ENCODE results near the gene HK1.
"Not testable (repeated sequence)": the region's sequence is repeated elsewhere in the genome, so short reads cannot be mapped to it uniquely, and the experiment has no call there.

HK1 gene

DNA sequence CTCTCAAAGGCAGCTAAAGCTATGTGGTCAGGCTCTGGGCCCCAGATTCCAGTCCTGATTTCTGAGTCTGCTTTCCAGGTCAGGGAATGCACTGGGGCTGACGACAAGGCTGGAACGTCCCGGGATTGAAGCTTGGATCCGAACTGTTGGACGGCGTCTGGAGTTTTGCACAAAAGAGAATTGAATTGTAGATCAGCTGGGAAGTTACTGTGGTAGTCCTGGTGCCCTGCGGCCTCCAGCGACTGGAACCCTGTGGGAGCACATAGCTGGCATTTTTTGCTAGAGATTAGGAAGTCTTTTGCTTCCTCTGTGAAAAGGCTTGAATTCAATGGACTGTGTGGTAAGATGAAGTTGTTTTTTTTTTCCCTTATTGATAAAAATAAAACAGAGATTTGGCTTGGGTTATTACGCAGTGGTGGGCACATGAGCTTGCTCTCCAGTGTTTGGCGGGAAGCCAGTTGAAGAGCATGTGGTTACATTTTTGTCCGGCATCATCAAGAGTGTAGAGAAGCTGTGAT is at the start of gene HK1:
Gene HK1 (plus strand): TSS at position 51 of the 518 bp plus-strand sequence.
- DNase-seq: no peak

DNA sequence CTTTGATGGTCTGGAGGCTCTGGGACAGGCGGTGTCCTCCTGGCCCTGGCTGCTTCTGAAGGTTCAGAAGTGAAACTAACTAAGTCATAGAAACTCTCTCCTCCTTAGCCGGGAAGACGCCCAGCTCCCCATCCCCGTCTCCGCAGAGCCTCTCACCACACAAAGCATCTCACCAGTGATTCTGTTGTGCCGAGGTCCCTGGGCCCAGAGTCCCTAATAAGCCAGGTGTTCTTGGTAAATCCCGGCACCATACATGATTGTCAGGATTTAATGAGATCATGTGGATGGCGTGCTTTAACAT is 48.7 kb upstream of the HK1 start:
- DNase-seq: no peak

DNA sequence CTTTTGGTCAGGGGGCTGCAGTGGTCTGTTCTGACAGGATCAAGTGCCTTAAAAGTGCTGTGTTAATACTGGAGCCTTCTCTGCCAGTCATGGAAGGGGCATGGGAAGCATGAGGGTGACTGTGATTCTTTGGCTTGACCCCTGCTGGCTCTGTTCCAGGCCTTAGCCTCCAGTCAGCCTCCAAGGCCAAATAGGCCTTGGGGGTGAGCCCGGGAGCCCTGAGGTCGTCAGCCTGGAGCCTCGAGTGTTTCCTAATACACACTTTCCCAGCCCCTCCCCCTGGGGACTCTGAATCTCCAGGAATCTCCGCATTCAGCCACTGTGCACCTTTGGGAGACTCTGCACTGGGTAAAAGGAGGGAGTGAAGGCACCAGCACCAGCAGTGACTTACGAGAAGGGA is 48.2 kb upstream of the HK1 start:
- no peak for DNase-seq

DNA sequence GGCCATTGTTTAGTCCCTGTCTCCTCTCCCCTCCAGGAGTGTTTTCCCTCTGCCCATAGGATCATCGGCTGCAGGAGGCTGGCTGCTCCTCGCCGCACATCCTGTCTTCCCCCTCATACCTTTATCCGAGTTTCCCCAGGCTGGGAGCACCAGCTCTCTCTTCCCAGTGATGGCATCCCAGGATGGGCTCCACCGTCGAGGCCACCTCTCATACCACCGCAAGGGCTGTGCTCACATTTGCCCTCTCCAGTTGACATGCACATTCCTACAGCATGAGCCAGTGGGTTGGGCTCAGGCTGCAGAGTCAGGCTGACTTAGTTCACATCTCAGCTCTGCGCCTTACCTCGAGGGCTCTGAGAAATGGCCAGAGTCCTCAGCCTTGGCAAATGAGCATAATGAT is 46.0 kb upstream of the HK1 start:
- no peak for DNase-seq

DNA sequence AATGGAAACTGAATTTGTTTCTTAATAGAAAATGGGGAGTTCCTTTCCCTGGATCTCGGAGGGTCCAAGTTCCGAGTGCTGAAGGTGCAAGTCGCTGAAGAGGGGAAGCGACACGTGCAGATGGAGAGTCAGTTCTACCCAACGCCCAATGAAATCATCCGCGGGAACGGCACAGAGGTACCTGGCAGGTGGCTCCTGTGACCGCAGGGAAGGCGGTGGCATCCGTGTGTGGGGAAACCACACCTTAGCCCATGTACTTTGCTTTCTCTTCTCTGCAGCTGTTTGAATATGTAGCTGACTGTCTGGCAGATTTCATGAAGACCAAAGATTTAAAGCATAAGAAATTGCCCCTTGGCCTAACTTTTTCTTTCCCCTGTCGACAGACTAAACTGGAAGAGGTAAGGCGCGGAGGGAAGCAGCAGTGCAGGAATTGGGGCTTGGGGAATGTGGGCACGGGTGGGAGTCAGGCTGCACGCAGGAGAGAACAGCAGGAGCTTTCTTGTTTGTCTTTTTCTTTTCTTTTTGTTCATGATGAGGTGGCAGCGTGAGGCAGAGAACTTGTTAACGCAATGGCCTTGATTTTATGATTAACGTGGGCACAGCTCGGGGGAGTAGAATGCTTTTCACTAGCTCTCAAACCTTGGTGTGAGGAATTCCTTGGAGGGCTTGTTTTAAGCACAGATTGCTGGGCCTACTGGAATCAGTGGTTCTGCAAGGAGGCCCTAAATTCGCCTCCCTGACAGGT is 45.4 kb upstream of the HK1 start:
- DNase-seq: no peak

DNA sequence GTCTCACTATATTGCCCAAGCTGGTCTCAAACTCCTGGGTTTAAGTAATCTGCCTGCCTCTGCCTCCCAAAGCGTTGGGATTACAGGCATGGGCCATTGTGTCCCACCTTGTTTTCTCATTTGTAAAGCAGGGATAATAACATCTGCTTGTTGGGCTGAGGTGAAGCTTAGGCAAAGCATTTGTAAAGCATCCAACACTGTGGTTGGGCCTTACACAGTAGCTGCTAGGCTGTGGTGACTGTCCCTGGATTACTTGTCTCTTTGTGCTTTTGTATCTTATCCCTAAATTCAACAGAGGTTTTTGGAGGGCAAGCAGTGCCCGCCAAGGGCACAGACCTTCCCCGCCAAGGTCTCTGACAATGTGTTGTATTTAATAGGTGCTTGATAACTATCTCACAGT is 43.8 kb upstream of the HK1 start:
- DNase-seq: no peak

DNA sequence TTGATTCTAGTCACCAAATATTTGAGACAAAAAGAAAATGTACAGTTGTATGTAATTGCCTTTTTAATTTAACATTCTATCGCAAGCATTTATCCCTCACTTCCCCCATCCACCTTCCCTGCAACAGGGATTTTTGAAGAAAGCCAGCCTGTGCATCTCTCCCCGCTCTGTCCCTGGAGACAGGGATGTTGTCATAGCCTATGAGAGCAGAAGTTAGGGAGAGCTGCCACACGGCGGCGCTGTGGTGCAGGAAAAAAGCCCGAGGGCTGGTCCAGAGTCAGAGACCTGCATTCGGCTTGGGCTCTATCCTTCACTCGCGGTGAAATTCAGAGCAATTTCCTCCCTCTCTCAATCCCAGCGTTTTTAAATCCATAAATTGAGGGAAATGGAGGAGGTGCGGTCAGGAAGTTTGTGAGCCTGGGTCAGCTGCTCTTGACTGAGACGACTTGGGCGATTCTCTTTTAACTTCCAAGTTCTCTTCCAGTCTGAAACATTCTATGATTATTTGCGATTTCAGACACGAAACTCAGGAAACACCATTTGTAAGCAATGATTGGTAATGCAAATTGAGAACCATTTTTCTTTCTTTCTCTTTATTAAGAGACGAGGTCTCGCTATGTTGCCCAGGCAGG is 40.7 kb upstream of the HK1 start:
- peak; percentile 99 for DNase-seq

DNA sequence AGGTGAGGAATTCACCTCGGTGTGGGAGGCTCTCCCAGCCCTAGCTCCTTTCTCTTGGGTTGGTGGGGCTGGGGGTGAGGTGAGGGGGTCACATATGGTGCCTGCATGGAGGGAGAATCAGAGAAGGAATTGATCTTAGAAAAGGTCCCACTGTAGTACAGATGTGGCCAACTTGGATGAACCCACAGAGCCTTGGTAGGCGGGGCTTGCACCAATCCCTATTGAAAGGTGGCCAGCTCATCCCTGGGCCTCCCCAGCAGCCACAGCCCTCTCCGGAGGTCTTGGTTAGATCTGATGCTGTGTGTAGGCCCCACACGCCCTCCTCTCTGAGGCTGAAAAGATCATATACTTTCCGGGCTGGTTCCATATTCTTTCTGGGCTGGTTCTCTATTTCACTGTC is 39.2 kb upstream of the HK1 start:
- no peak for DNase-seq

DNA sequence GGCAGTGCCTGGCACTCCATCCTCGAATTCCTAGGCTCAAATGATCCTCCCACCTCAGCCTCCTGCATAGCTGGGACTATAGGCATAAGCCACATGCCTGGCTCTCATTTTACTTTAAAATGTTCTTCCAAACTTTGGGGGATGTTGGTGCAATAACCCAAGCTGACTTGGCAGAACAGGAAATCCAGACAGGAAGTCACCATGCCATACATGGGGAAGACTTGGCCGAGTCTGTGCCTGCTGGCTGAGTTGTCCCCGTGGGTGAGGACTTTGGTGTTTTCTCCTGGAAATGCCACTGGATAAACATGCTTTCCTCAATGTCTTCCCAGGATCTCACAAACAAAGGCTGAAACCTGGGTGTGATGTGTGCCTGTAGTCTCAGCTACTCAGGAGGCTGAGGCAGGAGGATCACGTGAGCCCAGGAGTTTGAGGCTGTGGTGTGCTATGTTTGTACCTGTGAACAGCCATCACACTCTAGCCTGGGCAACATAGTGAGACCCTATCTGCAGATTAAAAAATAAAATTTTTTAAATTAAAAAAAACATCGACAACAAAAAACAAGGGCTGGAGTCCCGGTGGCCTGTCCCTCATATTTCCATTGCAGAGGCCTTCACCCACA is 38.4 kb upstream of the HK1 start:
- DNase-seq: no peak

DNA sequence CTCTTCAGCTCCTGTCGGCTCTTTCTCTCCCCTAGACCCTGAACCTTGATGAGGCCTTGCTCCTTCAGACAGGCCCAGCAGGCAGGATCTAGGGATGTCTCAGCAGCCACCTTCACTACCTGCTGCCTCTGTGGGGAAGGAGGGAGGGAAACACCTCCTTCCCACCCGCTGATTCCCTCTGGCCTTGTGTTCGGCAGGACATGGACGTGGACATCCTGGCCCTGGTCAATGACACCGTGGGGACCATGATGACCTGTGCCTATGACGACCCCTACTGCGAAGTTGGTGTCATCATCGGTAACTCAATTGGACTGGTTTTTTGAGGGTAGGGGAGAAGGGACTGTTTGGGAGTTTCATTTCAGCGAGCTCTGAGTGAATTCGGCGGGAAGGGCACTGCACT is 37.8 kb upstream of the HK1 start:
- no peak for DNase-seq

DNA sequence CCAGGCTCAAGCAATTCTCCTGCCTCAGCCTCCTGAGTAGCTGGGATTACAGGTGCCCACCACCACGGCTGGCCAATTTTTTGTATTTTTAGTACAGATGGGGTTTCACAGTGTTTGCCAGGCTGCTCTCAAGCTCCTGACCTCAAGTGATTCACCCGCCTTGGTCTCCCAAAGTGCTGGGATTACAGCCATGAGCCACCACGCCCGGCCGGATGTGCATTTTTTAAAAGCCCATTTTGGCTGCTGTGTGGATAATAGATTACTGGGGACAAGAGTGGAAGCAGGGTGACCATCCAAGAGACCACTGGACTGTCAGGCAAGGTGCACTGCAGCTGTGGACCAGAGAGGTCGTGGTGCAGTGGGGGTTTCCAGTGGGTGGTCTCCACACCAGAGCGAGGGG is 36.7 kb upstream of the HK1 start:
- DNase-seq: no peak

DNA sequence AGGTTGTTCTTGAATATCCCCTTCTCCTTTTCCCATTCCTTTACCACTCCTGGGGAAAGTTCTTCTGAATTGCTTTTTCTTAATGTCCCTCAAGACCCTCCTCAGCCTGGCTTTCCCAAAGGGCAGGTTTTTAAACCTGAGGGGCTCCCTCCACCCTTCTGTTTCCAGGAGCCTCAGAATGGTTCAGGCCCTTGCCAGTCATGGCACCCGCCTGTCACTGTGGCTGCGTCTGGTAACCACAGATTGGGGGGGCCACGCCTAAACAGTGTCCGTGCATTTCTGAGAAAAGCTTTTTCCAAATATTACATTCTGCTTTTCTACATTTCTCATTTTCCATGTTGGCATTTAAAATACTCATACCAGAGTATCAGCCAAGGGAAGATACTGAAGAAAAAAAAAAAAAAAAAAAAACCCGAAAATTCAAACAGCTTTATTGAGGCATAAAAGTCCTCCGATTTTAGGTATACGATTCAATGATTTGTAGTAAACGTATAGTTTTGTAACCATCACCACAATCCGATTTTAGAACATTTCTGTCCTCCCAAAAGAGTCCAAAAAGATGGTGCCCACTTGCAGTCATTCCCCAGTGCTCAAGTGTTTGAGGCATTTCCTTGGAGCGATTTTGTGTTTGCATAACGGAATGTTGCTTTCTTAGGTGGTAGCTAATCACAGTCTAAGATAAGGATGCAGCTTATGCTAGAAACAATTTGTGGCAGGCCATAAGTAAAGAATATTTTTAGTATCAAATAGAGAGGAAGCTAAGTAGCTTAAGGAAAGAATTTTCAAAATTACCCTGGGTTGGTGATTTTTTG is 36.0 kb upstream of the HK1 start:
- no peak for DNase-seq

DNA sequence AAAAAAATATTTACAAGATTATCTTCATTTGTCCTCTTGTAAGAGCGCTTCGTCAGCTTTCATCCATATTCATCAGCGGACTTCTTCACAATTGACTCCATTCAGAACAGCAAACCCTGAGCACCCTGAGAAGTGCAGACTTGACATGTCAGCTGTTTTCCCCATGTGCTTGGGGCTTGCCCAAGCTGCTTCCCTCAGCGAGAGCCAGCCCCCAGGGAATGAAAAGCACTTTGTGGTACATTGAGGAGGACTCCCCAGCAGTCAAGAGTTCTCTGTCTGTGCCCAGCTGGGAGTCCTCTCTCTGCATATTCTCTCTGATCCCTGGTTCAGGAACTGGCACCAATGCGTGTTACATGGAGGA is 35.5 kb upstream of the HK1 start:
- no peak for DNase-seq

DNA sequence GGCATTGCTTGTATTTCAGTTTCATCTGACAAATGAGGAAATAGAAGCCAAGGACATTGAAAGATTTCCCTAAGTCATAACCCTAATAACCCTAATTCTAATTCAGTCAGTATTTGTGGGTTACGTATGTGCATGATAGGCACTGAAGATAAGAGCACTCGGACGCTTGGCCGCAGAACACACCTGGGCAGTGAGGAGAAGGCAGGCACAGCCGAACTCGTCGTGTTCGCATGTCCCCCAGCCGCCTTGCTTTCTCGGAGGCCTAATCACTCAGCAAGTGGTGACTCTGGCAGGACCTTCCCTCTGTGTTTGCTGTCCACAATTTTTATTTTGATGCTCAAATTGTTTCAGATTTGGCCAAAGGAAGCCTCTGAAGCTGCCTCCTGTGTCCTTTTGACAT is 34.5 kb upstream of the HK1 start:
- no peak for DNase-seq

DNA sequence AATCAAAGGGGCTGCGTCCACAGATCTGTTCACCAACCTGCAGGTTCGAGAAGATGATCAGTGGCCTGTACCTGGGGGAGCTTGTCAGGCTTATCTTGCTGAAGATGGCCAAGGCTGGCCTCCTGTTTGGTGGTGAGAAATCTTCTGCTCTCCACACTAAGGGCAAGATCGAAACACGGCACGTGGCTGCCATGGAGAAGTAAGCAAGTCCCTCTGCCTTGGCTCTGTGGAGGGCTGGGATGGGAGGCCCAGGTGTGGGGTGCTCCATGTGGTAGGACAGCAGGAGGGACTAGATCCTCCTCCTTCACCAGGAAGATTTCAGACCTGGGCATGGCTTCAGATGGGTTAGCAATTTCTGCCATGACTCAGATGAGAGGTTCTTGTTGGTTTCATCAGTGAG is 32.3 kb upstream of the HK1 start:
- DNase-seq: no peak

DNA sequence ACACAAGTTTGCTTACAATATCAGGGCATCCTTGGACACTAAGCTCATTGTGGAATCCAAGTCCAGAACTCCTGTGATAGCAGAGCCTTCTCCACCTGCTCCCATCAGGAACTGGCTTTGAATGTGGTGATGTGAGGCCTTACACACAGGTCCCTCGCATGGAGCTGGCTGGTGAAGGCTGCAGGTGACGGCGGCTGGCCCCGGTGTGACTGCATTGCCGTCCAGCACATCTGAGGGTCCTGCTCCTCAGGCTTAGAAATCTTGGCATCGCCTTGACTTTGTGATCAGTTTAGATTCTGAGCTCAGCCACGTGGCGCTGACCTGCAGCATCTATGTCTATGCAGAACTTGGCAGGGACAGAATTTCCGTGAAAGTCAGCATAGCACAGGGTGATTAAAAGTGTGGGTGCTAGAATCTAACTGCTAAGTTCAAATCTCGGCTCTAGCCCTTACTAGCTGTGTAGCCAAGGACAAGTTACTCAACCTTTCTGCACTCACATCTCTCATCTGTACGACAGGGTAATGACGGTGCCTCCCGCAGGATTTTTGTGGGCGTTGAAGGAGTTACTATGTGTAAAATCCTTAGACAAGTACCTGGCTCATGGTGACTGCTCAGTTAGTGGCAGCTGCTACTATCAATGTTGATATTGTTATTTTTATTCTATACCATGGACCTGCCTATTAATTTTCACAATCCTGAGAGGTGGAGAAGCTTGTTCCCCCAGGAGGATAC is 31.5 kb upstream of the HK1 start:
- DNase-seq: no peak

DNA sequence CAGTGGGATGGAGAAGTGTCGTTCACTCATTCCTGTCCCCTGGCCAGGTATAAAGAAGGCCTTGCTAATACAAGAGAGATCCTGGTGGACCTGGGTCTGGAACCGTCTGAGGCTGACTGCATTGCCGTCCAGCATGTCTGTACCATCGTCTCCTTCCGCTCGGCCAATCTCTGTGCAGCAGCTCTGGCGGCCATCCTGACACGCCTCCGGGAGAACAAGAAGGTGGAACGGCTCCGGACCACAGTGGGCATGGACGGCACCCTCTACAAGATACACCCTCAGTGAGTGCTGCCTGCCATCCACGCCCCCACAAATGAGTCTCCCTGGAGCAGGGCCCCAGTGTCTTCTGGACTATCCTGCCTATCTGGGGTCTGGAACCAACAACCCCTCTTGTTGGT is 31.0 kb upstream of the HK1 start:
- no peak for DNase-seq

DNA sequence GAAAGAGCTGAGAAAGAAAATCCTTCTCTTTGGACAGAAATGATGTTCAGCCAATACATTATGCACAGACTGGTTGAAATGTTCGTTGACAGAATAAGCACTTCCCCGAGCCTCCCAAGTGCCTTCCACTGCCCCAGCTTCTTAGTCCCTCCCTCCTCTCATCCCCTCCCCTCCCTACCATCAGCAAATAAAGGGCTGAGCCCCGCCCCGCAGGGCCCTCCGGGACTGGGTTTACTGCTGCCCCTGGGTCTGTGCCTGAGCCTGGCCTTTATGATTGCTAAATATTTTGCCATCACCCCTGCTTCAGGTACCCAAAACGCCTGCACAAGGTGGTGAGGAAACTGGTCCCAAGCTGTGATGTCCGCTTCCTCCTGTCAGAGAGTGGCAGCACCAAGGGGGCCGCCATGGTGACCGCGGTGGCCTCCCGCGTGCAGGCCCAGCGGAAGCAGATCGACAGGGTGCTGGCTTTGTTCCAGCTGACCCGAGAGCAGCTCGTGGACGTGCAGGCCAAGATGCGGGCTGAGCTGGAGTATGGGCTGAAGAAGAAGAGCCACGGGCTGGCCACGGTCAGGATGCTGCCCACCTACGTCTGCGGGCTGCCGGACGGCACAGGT is 30.1 kb upstream of the HK1 start:
- DNase-seq: no peak

DNA sequence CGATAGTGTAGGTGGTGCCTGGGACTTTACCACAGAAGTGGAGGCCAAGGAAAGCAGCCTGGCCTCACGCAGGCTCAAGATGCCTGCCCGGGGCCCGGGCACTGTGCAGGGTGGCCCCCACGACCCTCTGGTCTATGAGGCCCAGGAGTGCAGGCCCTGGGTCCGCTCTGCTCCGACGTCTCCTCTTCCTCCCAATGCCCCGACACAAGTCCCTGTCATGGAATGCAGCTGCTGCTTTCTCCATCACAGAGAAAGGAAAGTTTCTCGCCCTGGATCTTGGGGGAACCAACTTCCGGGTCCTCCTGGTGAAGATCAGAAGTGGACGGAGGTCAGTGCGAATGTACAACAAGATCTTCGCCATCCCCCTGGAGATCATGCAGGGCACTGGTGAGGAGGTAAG is 28.3 kb upstream of the HK1 start:
- no peak for DNase-seq

DNA sequence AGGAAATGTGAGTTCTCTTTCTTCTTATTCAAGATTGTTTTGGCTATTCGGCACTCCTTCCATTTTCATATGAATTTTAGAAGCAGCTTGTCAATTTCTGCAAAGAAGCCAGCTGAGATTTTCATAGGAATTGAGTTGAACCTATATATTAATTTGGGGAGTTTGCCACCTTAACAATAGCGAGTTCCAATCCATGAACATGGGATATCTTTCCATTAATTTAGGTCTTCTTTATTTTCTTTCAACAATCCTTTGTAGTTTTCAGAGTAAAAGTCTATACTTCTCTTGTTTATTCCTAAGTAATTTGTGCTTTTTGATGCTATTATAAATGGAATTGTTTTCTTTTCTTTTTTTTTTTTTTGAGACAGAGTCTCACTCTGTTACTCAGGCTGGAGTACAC is 26.9 kb upstream of the HK1 start:
- DNase-seq: not testable (repeated sequence)

DNA sequence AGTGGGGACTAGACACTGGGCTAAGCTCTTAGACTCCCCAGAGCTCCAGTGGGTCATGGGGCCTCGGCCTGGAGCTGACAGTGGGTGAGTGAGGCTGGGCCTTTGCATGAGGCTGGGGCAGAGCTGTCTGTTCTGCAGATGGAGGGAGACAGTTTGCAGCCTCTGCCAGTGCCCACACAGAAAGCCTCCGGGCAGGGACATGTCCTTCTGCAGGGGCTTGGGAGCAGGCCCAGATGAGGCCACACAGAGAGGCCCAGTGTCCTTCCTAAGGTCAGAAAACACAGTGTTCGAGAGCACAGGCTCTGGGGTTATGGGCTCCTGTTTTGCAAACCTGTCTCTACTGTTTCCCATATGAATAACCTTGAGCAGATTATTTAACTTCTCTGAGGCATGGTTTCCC is 25.1 kb upstream of the HK1 start:
- DNase-seq: no peak

DNA sequence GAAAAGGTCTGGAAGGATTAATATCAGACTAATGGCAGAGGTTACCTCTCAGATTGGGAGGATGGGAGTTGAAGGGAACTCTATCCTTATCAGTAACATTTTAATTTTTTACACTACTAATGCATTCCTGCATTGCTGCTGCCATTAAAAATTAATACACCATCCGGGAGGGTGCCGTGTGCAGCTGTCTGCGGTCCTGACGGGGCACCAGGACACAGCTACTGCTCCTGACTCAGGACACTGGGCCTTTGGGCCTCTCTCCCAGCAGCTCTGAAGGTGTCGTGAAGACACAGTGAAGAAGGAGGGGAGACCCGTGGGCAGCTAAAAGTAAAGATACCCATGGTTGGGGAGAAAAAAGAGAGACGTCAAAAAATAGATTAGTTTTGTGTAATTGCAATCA is 23.4 kb upstream of the HK1 start:
- DNase-seq: no peak
